GM12878 (cell line): ENCODE results near the gene F13A1. TPM values are rescaled to one million over a fixed set of nuclear protein-coding genes. Genes with fewer than 3 reads are reported as not detected.

Experiments used
- ATAC-seq: fragments of 200-7000 bp; cut with Tn5 transposase; 3 replicates; pipeline ENCODE4 v1.9.1; 2020; ENCODE audit warnings: mild to moderate bottlenecking, moderate library complexity
- BruUV-seq: library from RNA; stranded (reverse); fragments of 400-500 nt; replicated peaks from 2 replicates; lab custom pipeline; 2021; lab: Mats Ljungman, UMichigan
- CTCF ChIA-PET: fragments of 300-600 bp; sonication (Branson Sonifier 250); formaldehyde crosslinking; extraction: SDS; loops from one replicate; lab custom pipeline; 2021; ENCODE audit warnings: inconsistent platforms; lab: Yijun Ruan, JAX
- POLR2A ChIA-PET: fragments of 350-600 bp; formaldehyde crosslinking; extraction: SDS; loops from one replicate; lab custom pipeline; 2021; ENCODE audit warnings: inconsistent platforms; lab: Charles Lee
- RAD21 ChIA-PET: fragments of 300-600 bp; sonication (Branson Sonifier 250); formaldehyde crosslinking; loops from one replicate; lab custom pipeline; 2023; ENCODE audit warnings: antibody characterized with exemption; ENCODE audit not compliant: unreplicated experiment; lab: Charles Lee
- SMC1A ChIA-PET: fragments of 300-600 bp; sonication (Branson Sonifier 250); formaldehyde crosslinking; loops from one replicate; lab custom pipeline; 2023; ENCODE audit not compliant: unreplicated experiment, uncharacterized antibody; lab: Charles Lee
- DNase-seq: peaks from one replicate; pipeline ENCODE4 v3.0.0-alpha.2; 2011; ENCODE audit warnings: low read depth, low spot score
- FAIRE-seq: peaks from 3 replicates; lab custom pipeline; 2011; peaks lifted over from hg19 to GRCh38; lab: Jason Lieb, UNC
- H2AFZ ChIP-seq: 2 replicates; pipeline ENCODE4 v1.6.0; 2011; ENCODE audit warnings: low read depth, low read length, control low read depth; ENCODE audit not compliant: control insufficient read depth
- H3K27ac ChIP-seq: 2 replicates; pipeline ENCODE4 v1.5.1; 2011; ENCODE audit warnings: control low read depth; ENCODE audit not compliant: control insufficient read depth, insufficient read depth
- H3K27me3 ChIP-seq, 2 experiments: replicated peaks in 1 of 2; 2 replicates each; pipeline versions ENCODE4 v1.6.0 to v1.6.1; 2011; ENCODE audit warnings: low read length in 1 of 2; ENCODE audit not compliant: control insufficient read depth in 2 of 2, insufficient read depth in 2 of 2
- H3K36me3 ChIP-seq, 2 experiments: 2 replicates each; pipeline ENCODE4 v1.5.1; 2011; ENCODE audit warnings: low read length in 1 of 2; ENCODE audit not compliant: control insufficient read depth in 2 of 2, insufficient read depth in 2 of 2
- H3K4me1 ChIP-seq: 2 replicates; pipeline ENCODE4 v1.6.1; 2011; ENCODE audit warnings: mild to moderate bottlenecking, low read length, moderate library complexity, mixed read lengths; ENCODE audit not compliant: control insufficient read depth, insufficient read depth
- H3K4me2 ChIP-seq: 2 replicates; pipeline ENCODE4 v1.6.0; 2011; ENCODE audit warnings: control low read depth; ENCODE audit not compliant: control insufficient read depth, insufficient read depth
- H3K4me3 ChIP-seq: fragments of 200-600 bp; sonication (generic); 2 replicates; pipeline ENCODE4 v1.5.1; 2016
- H3K79me2 ChIP-seq: 2 replicates; pipeline ENCODE4 v1.6.0; 2011; ENCODE audit warnings: low read length; ENCODE audit not compliant: control insufficient read depth, insufficient read depth
- H3K9ac ChIP-seq: 2 replicates; pipeline ENCODE4 v1.8.0; 2011; ENCODE audit warnings: low read length, control low read depth, mixed read lengths; ENCODE audit not compliant: control insufficient read depth, insufficient read depth
- H3K9me3 ChIP-seq: replicated peaks from 3 replicates; pipeline ENCODE4 v1.5.1; 2011; ENCODE audit warnings: mild to moderate bottlenecking, low read length; ENCODE audit not compliant: control insufficient read depth, insufficient read depth
- H4K20me1 ChIP-seq: 2 replicates; pipeline ENCODE4 v1.6.0; 2011; ENCODE audit not compliant: control insufficient read depth, insufficient read depth
- BMI1 ChIP-seq: fragments of 450-650 bp; IDR thresholded peaks from 2 replicates; pipeline ENCODE4 v1.6.1; 2016; ENCODE audit warnings: mild to moderate bottlenecking, moderate library complexity, borderline replicate concordance
- CBX5 ChIP-seq: sonication (generic); IDR thresholded peaks from 2 replicates; pipeline ENCODE4 v1.6.1; 2016; ENCODE audit warnings: low read depth, moderate library complexity, mild to moderate bottlenecking, inconsistent platforms
- CHD2 ChIP-seq: IDR thresholded peaks from 2 replicates; pipeline ENCODE4 v1.6.1; 2011; ENCODE audit warnings: low read depth, low read length, improper control_type of control experiment, borderline replicate concordance
- CREB1 ChIP-seq: IDR thresholded peaks from 2 replicates; pipeline ENCODE4 v1.6.1; 2012; ENCODE audit warnings: low read depth, mild to moderate bottlenecking, inconsistent platforms
- E2F8 ChIP-seq: fragments of 450-650 bp; IDR thresholded peaks from 2 replicates; pipeline ENCODE4 v1.6.1; 2018; ENCODE audit warnings: mild to moderate bottlenecking, low read depth, moderate library complexity; ENCODE audit not compliant: partially characterized antibody
- FOXM1 ChIP-seq: IDR thresholded peaks from 2 replicates; pipeline ENCODE4 v1.6.1; 2012; ENCODE audit warnings: low read depth, mild to moderate bottlenecking, inconsistent platforms, low read length, moderate library complexity
- MAX ChIP-seq: IDR thresholded peaks from 2 replicates; pipeline ENCODE4 v1.6.1; 2012; ENCODE audit warnings: low read depth, low read length, improper control_type of control experiment
- MTA2 ChIP-seq: fragments of 450-650 bp; IDR thresholded peaks from 2 replicates; pipeline ENCODE4 v1.6.1; 2016; ENCODE audit warnings: low read depth, mild to moderate bottlenecking, moderate library complexity
- MXI1 ChIP-seq: fragments of 150-350 bp; IDR thresholded peaks from 2 replicates; pipeline ENCODE4 v1.6.1; 2011; ENCODE audit warnings: low read depth, mild to moderate bottlenecking, inconsistent platforms, low read length, improper control_type of control experiment
- NR2F1 ChIP-seq: fragments of 450-650 bp; conservative IDR thresholded peaks from 2 replicates; pipeline ENCODE4 v1.6.1; 2017; ENCODE audit warnings: mild to moderate bottlenecking
- RCOR1 ChIP-seq: conservative IDR thresholded peaks from 2 replicates; pipeline ENCODE4 v1.6.1; 2012; ENCODE audit warnings: low read depth, low read length, improper control_type of control experiment
- SMC3 ChIP-seq: IDR thresholded peaks from 2 replicates; pipeline ENCODE4 v1.6.1; 2011; ENCODE audit warnings: low read length, improper control_type of control experiment, borderline replicate concordance
- SREBF1 ChIP-seq: IDR thresholded peaks from 2 replicates; pipeline ENCODE4 v1.6.1; 2012; ENCODE audit warnings: mild to moderate bottlenecking, low read length
- STAT3 ChIP-seq: IDR thresholded peaks from 2 replicates; pipeline ENCODE4 v1.6.1; 2011; ENCODE audit warnings: low read depth, low read length, improper control_type of control experiment
- ZBTB4 ChIP-seq: fragments of 450-650 bp; formaldehyde crosslinking; IDR thresholded peaks from 2 replicates; pipeline ENCODE4 v1.4.0; 2022; ENCODE audit warnings: mild to moderate bottlenecking, moderate library complexity
- WGBS: methylation state at CpG from one replicate; pipeline ENCODE4 v1.1.6; 2016; ENCODE audit warnings: low lambda C conversion rate; ENCODE audit not compliant: insufficient replicate concordance, insufficient coverage; ENCODE audit errors: missing lambda C conversion rate; 5-methylcytosine and 5-hydroxymethylcytosine counted together
- in situ Hi-C: fragments of 300-500 bp; cut with MboI; formaldehyde crosslinking; loops from 9 replicates; pipeline ENCODE4 v1.14.3; 2018; ENCODE audit warnings: mixed read lengths
- intact Hi-C: fragments of 100-400 bp; cut with micrococcal nuclease; formaldehyde crosslinking; loops from one replicate; pipeline ENCODE4 v1.14.2; 2022; ENCODE audit not compliant: unreplicated experiment
- polyA plus RNA-seq, 11 experiments: library from polyadenylated mRNA; depleted of rRNA in 4 of 11; unstranded in 6 of 11; stranded (reverse) in 5 of 11; fragments of >200 nt; fragmentation: Nextera tagmentation in 4 of 11; fragmentation: Illumina TruSeq in 1 of 11; extraction: Ambion mirVana in 4 of 11; extraction: Trizol in 1 of 11; gene quantifications; 1 replicate in 1 of 11; 2 replicates in 10 of 11; pipeline versions ENCODE4 v1.2.1 to v1.2.3, GENCODE V29; 2011 to 2016; ENCODE audit warnings: inconsistent platforms in 2 of 11, missing spikeins in 2 of 11, low read depth in 1 of 11
- total RNA-seq, 4 experiments: library from RNA; depleted of rRNA in 3 of 4; stranded (reverse); fragments of >200 nt in 3 of 4; fragmentation: Illumina TruSeq in 1 of 4; extraction: Trizol in 1 of 4; gene quantifications; 2 replicates each; pipeline versions ENCODE4 v1.2.1 to v1.2.3, GENCODE V29; 2013 to 2021
- TF ChIP-seq, protein P1 (sequence below): IDR thresholded peaks from 2 replicates; pipeline ENCODE4 v1.6.1; 2011; ENCODE audit warnings: low read depth, low read length, improper control_type of control experiment, borderline replicate concordance

Gene F13A1
- total and polyA plus RNA-seq, 10 of the 15 experiments (the other 5 are each of a cell fraction or from before 2014, with no cell fraction given): 0.48 to 1.8 (median 1.0) TPM

DNA sequence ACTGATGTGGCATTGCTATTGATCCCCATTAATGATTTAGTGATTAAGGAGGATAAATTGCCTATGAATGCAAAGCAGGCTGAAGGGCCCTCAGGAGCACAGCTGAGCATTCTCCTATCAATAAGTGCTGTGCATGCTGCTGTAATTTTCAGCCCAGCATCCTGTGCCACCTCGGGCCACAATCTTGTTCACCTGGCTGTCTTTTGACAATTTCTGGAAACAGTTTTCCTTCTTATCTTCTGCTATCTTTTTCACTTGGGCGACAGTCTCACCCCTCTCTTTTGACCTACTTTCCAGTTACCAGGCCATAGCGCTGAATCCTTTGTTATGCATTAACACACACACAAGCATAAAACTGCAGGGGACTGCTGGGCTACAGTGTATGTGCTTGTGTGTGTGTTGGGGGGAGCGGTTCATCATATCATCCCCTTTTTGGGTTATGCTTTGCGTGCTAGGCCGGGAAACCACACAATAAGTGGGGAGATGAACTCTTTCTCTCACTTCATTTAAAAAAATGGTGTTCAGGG, 60.2 kb downstream of the F13A1 start:
- SMC1A ChIA-PET: no interaction called here
- DNase-seq: no peak
- H4K20me1 ChIP-seq: no peaks in the 10 kb centered on the region
- no peaks in the 10 kb centered on the region for H3K79me2 ChIP-seq
- TF ChIP-seq FOXM1 (no peak), SREBF1 (no peak), BMI1 (no peak), RCOR1 (no peak), NR2F1 (no peak), CREB1 (no peak), CBX5 (no peak), MAX (no peak), CHD2 (no peak), STAT3 (no peak), SMC3 (no peak), MXI1 (no peak), E2F8 (no peak), MTA2 (no peak), ZBTB4 (CRISPR knock-in tag) (no peak)
- TF ChIP-seq, protein P1, sequence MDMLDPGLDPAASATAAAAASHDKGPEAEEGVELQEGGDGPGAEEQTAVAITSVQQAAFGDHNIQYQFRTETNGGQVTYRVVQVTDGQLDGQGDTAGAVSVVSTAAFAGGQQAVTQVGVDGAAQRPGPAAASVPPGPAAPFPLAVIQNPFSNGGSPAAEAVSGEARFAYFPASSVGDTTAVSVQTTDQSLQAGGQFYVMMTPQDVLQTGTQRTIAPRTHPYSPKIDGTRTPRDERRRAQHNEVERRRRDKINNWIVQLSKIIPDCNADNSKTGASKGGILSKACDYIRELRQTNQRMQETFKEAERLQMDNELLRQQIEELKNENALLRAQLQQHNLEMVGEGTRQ: no peak
- TF ChIP-seq, all 136 proteins: peak for 0
- H3K4me2 ChIP-seq: no peak overlapping the region
- in situ Hi-C loops: no loop called here
- intact Hi-C loops: no loop called here
- no peak overlapping the region for H3K4me3 ChIP-seq
- no peaks in the 10 kb centered on the region for H3K9me3 ChIP-seq
- no peak overlapping the region for H2AFZ ChIP-seq
- CTCF ChIA-PET: no interaction called here
- H3K9ac ChIP-seq: no peak overlapping the region
- H3K4me1 ChIP-seq: no peaks in the 10 kb centered on the region
- RAD21 ChIA-PET: no interaction called here
- 53% methylated on average over 6 of the region's 6 CpGs for WGBS
- no TSS peak for BruUV-seq
- H3K27me3 ChIP-seq: no peaks in the 10 kb centered on the region; a peak in 1 of 4 replicates
- POLR2A ChIA-PET: no interaction called here
- H3K36me3 ChIP-seq: no peaks in the 10 kb centered on the region
- H3K27ac ChIP-seq: no peak overlapping the region
- no peak for FAIRE-seq
- ATAC-seq: no peak
